Fibroblast of lung (primary cell): ENCODE measurements around the gene EXD2.

Experiments used
- EZH2 ChIP-seq: IDR thresholded peaks from 2 replicates; pipeline ENCODE4 v1.5.1; 2012; ENCODE audit warnings: low read length, control low read depth, mild to moderate bottlenecking; ENCODE audit errors: missing control alignments
- TF ChIP-seq, protein P1 (sequence below), 2 donors: IDR thresholded peaks in 1 of 2; conservative IDR thresholded peaks in 1 of 2; 1 replicate in 1 of 2; 2 replicates in 1 of 2; pipeline ENCODE4 v1.5.1; 2011 to 2012; ENCODE audit warnings: low read length in 2 of 2, control low read depth in 1 of 2, inconsistent platforms in 1 of 2, low read depth in 1 of 2, mild to moderate bottlenecking in 1 of 2

DNA sequence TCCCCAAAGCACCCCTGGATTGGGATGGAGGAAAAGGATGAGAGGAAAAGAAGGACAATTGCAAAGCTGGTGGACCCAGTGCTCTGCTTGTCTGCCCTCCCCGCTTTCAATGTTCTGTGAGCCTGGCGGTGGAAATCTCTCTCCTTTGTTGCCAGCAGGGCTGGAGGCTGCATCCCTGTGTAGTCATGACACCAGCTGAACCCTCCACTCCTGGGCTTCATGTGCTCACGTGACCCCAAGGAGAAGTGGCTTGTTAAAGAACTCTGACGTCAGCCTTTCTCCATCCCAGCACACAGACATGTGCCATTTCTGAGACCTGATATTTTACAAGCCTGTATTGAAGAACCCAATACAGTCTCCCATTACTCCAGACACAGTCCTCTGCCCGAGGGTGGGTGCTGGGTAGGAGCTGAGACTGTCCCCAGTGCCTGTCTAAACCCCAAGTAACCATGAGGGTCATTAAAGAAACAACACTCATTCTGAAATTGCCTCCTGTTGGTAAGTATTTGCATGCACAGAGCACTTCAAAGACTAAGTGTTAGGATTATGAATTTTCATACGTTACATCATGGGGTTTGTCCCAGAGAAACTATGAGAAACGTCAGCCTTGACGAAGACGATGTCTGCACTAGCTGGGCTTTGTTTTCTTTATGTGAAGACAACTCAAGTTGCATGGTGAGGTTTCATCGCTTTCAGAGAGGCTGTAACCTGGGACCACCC, 90.3 kb downstream of the EXD2 start:
- TF ChIP-seq, protein P1, sequence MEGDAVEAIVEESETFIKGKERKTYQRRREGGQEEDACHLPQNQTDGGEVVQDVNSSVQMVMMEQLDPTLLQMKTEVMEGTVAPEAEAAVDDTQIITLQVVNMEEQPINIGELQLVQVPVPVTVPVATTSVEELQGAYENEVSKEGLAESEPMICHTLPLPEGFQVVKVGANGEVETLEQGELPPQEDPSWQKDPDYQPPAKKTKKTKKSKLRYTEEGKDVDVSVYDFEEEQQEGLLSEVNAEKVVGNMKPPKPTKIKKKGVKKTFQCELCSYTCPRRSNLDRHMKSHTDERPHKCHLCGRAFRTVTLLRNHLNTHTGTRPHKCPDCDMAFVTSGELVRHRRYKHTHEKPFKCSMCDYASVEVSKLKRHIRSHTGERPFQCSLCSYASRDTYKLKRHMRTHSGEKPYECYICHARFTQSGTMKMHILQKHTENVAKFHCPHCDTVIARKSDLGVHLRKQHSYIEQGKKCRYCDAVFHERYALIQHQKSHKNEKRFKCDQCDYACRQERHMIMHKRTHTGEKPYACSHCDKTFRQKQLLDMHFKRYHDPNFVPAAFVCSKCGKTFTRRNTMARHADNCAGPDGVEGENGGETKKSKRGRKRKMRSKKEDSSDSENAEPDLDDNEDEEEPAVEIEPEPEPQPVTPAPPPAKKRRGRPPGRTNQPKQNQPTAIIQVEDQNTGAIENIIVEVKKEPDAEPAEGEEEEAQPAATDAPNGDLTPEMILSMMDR (conservative IDR thresholded peaks at IDR 0.05 in 1 of 2, IDR thresholded peaks at IDR 0.05 in 1 of 2; ENCODE audit: low read depth in 1 of 2, low read length in 2 of 2) = no peak
- TF ChIP-seq EZH2 = no peak
